Epidermal melanocyte (primary cell): ENCODE data around the gene LMX1B.

Experiments used
- DNase-seq: peaks from one replicate; pipeline ENCODE4 v3.0.0; 2011; ENCODE audit warnings: low spot score; ENCODE audit not compliant: insufficient read length

Gene LMX1B

DNA sequence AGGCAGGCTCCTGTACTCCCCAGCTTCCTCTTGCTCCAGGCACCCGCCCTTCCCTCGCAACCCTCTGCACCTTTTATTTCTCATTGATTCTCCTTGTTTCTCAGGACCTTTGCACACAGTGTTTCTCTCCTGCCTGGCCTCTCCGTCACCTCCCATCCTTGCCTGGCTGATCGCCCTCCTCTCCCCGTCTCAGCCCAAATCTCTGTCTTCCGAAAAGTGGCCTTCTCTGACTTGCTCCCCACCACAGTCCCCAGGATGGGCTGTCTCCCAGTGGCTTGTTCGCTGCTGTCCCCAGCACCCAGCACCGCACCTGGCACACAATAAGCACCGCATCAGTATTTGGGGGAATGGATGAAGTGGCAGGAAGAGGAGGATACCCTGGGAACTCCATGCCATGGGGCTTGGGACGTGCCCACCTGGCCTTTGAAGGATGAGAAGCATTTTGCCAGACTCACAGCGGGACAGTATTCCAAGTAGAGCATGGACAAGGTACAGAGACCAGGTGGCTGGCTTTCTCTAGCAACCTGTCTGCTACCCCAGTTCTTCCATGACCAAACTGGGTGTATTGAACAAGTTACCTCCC, 62.5 kb downstream of the LMX1B start:
- DNase-seq: no peak

DNA sequence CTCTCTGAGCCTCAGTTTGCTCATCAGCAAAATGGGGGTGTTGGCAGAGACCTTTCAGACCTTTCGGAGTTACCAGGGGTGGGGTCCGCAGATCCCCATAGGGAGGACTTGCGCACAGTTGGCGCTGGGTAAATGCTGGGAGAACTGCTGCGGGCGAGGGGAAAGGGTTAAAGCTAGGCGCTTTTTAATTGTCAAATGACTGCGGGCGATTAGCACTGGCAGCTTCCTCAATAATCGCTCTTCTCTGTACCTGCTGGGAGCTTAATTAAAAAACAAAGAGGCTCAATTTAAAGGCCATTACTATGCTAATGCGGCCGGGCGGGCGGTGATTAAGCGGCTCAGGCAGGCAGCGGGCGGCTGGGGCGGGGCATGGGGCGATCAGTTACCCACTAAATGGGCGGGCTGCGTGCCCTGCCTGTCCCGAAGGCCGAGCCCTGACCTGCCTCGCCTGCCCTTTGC, 63.0 kb downstream of the LMX1B start:
- DNase-seq: no peak

GRCh38 chr9:126677188-126678084, 63.7 kb downstream of the LMX1B start:
- no peak for DNase-seq

DNA sequence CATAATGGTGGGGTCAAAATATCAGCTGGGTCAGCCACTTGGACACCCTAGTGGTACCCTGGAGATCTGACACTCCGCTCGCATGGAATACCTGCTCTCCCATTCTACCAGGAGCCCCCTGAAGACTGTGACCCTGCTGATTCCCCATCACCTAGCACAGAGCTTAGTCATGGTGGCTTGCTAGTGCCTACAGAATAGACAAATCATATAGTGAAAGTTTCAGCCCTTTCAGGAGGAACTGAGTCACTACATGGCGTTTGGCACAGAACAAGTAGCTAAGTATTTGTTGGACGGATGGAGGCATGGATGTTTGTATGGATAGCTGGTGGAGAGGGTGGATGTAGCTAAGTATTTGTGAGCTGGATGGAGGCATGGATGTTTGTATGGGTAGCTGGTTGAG, 65.3 kb downstream of the LMX1B start:
- DNase-seq: no peak

- DNase-seq: no peak
These were observed 67.6 kb downstream of the LMX1B start for GRCh38 chr9:126681336-126681735.

DNA sequence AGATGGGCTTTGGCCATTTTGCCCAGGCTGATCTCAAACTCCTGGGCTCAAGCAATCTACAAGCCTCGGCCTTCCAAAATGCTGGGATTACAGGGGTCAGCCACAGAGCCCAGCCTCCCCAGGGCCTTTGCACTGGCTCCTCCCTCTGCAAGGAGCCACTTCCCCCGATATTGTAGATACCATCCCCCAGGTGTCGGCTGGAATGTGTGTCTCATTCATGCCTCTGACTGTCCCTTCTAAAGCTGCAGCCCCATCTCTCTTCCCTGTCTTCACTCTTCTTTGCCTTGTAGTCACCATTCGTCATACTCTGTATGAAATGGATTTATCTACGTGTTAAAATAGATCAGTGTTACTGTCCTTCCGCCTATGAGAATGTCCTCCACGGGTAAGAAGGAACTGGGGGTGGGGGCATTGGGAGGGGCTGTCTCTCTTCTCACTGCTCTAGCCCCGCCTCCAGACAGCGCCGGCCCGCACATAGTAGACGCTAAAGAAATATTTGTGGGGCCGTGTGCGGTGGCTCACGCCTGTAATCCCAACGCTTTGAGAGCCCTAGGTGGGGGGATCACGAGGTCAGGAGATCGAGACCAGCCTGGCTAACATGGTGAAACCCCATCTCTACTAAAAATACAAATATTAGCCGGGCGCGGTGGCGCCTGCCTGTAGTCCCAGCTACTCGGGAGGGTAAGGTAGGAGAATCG, 68.5 kb downstream of the LMX1B start:
- DNase-seq: no peak

GRCh38 chr9:126682928-126683697, 69.4 kb downstream of the LMX1B start:
- DNase-seq: no peak

DNA sequence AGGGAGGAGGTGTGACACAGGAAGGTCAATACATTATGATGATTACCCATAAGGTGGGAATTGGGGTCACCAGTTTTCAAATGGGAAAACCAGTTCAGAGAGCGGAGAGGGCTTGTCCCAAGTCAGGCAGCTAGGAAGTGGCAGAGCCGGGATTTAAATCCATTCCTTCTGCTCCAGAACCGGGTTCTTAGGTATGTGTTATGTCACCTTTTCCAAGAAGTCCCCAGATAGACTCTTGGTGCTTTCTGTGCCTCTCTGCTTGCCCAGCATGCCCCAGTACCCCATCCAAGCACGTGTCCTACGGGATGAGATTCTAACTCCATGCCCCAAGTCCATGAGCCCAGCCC, 69.9 kb downstream of the LMX1B start:
- DNase-seq: no peak

GRCh38 chr9:126684345-126684744, 70.6 kb downstream of the LMX1B start:
- no peak for DNase-seq

DNA sequence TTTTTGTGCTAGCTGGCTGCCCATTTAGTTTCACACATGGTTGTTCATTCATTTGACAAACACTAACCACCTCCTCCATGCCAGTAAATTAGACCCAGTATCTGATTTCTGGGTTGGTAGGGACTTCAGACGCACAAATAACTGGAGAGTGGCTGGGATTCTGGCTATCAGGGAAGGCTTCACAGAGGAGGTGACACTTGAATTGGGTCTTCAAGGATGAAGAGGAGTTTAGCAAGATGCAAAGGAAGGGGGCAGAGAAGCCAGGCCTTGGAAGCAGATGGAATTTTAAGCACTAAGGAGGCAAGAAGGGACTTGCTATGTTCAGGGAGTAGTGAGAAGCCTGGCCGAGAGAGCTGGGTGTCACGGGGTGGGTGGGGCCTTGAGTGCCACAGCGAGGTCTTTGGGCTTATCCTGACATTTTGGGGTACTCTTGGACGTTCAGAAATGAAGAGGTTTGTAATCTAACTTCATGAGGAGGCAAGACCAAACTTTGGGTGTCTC, 71.3 kb downstream of the LMX1B start:
- no peak for DNase-seq

DNA sequence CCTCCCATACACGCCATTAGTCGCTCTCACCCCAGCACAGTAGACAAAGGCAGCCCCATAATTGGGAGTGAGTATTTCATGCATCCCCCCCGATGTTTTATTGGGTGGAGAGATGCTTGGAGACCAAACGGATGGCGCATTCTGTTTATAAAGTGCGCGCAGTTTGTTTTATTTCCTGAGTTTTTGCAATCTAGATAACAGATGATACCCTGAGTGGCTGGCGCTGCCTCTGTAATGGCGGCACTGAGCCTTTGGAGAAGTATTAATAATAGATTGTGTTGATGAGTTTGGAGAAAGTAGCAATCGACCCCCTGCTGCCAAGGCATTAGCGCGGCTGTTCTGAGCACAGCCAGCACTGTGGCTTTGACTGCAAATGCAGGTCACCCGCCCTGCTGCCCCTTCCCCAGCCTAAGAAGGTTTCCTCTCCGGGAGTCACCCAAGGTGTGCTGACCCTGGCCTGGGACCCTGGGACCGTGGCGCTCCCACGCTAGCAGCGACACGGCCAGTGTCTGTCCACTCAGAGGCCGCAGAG, 74.3 kb downstream of the LMX1B start:
- DNase-seq: no peak

GRCh38 chr9:126688617-126689016, 74.9 kb downstream of the LMX1B start:
- no peak for DNase-seq

DNA sequence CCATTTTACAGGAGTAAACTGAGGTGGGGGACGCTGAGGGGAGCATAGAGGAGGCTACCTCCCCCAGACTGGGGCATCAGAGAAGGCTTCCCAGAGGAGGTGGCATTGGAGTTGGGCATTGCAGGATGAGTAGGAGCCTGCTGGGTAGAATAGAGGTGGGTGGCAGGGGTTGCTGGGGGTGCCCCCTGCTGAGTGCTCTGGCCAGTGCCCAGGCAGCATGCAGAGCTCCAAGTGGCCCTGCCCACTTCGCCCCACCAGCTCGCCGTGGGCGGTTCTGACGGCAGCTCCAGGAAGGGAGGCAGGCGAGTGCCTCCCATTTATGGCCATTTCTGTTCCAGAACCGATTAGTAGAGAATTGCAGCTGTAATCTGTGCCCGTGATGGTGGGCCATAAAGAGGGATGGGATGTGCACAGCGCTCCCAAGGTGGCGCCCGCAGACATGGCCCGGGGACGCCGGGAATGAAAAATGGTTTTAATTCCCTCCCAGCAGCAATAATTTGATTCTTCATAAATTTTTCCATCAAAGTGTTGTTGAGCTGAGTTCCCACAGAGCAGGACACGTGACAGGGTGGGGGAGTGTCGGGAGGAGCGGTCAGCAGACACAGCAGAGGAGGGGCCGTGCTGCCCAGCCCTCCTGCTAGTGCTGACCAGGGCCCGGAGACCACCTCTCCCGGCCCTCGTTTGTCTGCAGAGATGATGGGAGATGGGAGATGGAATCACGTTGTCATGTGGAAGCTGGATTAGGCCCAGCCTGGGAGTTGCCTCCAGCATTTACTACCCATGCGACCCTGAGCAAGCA, 75.5 kb downstream of the LMX1B start:
- no peak for DNase-seq

GRCh38 chr9:126690431-126691051, 76.8 kb downstream of the LMX1B start:
- no peak for DNase-seq

GRCh38 chr9:126692041-126692758, 78.5 kb downstream of the LMX1B start:
- no peak for DNase-seq

GRCh38 chr9:126692759-126693427, 79.2 kb downstream of the LMX1B start:
- DNase-seq: no peak

DNA sequence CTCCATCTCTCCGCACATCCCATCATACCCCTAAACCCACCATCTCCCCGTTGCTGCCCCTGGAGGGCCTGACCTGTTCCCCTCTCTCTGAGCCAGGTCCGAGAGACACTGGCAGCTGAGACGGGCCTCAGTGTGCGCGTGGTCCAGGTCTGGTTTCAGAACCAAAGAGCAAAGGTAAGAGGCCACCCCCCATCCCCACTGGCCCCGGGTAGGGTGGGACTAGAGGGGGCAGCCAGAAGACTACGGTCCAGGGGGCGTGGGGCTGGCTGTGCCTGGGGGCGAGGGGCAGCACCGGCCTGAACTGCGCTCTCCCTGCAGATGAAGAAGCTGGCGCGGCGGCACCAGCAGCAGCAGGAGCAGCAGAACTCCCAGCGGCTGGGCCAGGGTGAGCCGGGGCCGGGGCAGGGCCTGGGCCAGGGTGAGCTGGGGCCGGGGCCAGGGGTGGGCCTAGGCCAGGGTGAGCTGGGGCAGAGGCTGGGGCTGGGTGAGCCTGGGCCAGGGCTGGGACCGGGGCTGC, 79.8 kb downstream of the LMX1B start:
- DNase-seq: no peak
